Osteocyte (in vitro differentiated cells): ENCODE measurements around the gene KRTAP10-5. TPM values are rescaled to one million over a fixed set of nuclear protein-coding genes. Genes with fewer than 3 reads are reported as not detected.
"Not testable (repeated sequence)": the region's sequence is repeated elsewhere in the genome, so short reads cannot be mapped to it uniquely, and the experiment has no call there.

Experiments used
- DNase-seq: peaks from one replicate; pipeline ENCODE4 v3.0.0; 2021; ENCODE audit warnings: mixed read lengths; ENCODE audit not compliant: unreplicated experiment; ENCODE audit errors: extremely low spot score
- H3K27ac Mint-ChIP-seq: one replicate; pipeline ENCODE4 v1.8.0; 2021; ENCODE audit warnings: mild to moderate bottlenecking, mixed read lengths; ENCODE audit not compliant: unreplicated experiment
- H3K27me3 Mint-ChIP-seq: one replicate; pipeline ENCODE4 v1.8.0; 2021; ENCODE audit warnings: mixed read lengths; ENCODE audit not compliant: unreplicated experiment
- H3K36me3 Mint-ChIP-seq: one replicate; pipeline ENCODE4 v1.8.0; 2021; ENCODE audit warnings: mixed read lengths; ENCODE audit not compliant: unreplicated experiment
- H3K4me1 Mint-ChIP-seq: one replicate; pipeline ENCODE4 v1.8.0; 2021; ENCODE audit warnings: mixed read lengths; ENCODE audit not compliant: unreplicated experiment
- H3K4me3 Mint-ChIP-seq: one replicate; pipeline ENCODE4 v1.8.0; 2021; ENCODE audit warnings: mild to moderate bottlenecking, moderate library complexity, mixed read lengths; ENCODE audit not compliant: unreplicated experiment
- H3K9me3 Mint-ChIP-seq: one replicate; pipeline ENCODE4 v1.8.0; 2021; ENCODE audit warnings: mixed read lengths; ENCODE audit not compliant: unreplicated experiment
- total RNA-seq: library from RNA; stranded (reverse); gene quantifications from 2 replicates; pipeline ENCODE4 v1.2.1, GENCODE V29; 2021
- TF ChIP-seq, protein P1 (sequence below): fragments of 200-600 bp; sonication (generic); IDR thresholded peaks from 2 replicates; pipeline ENCODE4 v1.5.0; 2021; ENCODE audit warnings: antibody characterized with exemption, mild to moderate bottlenecking, moderate library complexity

Gene KRTAP10-5
- total RNA-seq, 1 donor from 2014 or later: not detected

GRCh38 chr21:44601596-44602462 is 21.4 kb upstream of the KRTAP10-5 start:
- Mint-ChIP-seq H3K4me3 (no peak overlapping the region), H3K27me3 (peaks cover 41% of the 10 kb centered on the region)
- peak; percentile 82 for DNase-seq

DNA sequence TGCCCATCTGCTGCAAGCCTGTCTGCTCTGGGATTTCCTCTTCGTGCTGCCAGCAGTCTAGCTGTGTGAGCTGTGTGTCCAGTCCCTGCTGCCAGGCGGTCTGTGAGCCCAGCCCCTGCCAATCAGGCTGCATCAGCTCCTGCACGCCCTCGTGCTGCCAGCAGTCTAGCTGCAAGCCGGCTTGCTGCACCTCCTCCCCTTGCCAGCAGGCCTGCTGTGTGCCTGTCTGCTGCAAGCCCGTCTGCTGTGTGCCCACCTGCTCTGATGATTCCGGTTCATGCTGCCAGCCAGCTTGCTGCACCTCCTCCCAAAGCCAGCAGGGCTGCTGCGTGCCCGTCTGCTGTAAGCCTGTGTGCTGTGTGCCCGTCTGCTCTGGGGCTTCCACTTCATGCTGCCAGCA is 20.7 kb upstream of the KRTAP10-5 start:
- not testable (repeated sequence) for H3K27ac Mint-ChIP-seq, H3K4me1 Mint-ChIP-seq, H3K36me3 Mint-ChIP-seq, H3K9me3 Mint-ChIP-seq, H3K4me3 Mint-ChIP-seq
- peak; percentile 75 for DNase-seq
- peaks cover 36% of the 10 kb centered on the region for H3K27me3 Mint-ChIP-seq

More at GRCh38 chr21:44601596-44602462, 21.4 kb upstream of the KRTAP10-5 start:
- H3K27ac Mint-ChIP-seq: no peak overlapping the region
- no peaks in the 10 kb centered on the region for H3K36me3 Mint-ChIP-seq
- peaks cover 5% of the 10 kb centered on the region for H3K9me3 Mint-ChIP-seq
- TF ChIP-seq, protein P1, sequence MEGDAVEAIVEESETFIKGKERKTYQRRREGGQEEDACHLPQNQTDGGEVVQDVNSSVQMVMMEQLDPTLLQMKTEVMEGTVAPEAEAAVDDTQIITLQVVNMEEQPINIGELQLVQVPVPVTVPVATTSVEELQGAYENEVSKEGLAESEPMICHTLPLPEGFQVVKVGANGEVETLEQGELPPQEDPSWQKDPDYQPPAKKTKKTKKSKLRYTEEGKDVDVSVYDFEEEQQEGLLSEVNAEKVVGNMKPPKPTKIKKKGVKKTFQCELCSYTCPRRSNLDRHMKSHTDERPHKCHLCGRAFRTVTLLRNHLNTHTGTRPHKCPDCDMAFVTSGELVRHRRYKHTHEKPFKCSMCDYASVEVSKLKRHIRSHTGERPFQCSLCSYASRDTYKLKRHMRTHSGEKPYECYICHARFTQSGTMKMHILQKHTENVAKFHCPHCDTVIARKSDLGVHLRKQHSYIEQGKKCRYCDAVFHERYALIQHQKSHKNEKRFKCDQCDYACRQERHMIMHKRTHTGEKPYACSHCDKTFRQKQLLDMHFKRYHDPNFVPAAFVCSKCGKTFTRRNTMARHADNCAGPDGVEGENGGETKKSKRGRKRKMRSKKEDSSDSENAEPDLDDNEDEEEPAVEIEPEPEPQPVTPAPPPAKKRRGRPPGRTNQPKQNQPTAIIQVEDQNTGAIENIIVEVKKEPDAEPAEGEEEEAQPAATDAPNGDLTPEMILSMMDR: no peak
- no peaks in the 10 kb centered on the region for H3K4me1 Mint-ChIP-seq

DNA sequence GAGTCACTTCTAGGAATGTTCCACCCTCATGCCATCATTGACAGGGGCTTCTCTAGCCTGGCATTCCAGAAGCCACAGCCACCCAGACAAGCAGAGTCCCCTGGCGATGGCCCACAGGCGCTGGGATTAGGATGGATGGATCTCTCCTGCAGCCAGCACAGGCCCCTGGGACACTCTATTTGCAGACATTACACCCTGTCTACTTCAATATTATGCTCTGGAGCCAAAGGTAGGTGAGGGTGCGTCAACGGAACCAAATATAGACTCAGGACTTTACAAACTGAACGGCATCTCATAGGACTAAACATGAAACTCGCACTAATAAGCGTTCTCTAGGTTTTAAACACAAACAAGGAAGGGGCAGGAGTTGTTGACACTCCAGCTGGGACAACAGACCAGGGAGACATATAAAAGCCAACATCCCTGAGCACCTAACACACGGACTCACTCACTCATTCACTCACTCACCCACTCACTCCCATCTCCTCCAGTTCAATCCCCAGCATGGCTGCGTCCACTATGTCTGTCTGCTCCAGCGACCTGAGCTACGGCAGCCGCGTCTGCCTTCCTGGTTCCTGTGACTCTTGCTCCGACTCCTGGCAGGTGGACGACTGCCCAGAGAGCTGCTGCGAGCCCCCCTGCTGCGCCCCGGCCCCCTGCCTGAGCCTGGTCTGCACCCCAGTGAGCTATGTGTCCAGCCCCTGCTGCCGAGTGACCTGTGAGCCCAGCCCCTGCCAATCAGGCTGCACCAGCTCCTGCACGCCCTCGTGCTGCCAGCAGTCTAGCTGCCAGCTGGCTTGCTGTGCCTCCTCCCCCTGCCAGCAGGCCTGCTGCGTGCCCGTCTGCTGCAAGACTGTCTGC is 19.9 kb upstream of the KRTAP10-5 start, which contains the start of gene KRTAP10-7:
Gene KRTAP10-7 (plus strand): TSS at position 480 of the 861 bp plus-strand sequence. CDS start 25 bp downstream, at position 505.
- not testable (repeated sequence) for H3K27ac Mint-ChIP-seq, H3K4me1 Mint-ChIP-seq, H3K36me3 Mint-ChIP-seq, H3K9me3 Mint-ChIP-seq, H3K4me3 Mint-ChIP-seq
- DNase-seq: peak; percentile 63
- H3K27me3 Mint-ChIP-seq: peaks cover 34% of the 10 kb centered on the region

GRCh38 chr21:44599264-44600029 is 19.0 kb upstream of the KRTAP10-5 start:
- H3K27ac Mint-ChIP-seq: no peak overlapping the region
- no peaks in the 10 kb centered on the region for H3K4me1 Mint-ChIP-seq
- peak; percentile 66 for DNase-seq
- H3K9me3 Mint-ChIP-seq: peaks cover under 1% of the 10 kb centered on the region
- H3K36me3 Mint-ChIP-seq: no peaks in the 10 kb centered on the region
- TF ChIP-seq, protein P1: no peak
- no peak overlapping the region for H3K4me3 Mint-ChIP-seq
- H3K27me3 Mint-ChIP-seq: peaks cover 30% of the 10 kb centered on the region

- Mint-ChIP-seq H3K4me1 (peaks cover 3% of the 10 kb centered on the region), H3K27me3 (peaks cover 33% of the 10 kb centered on the region), H3K4me3 (no peak overlapping the region), H3K9me3 (no peaks in the 10 kb centered on the region), H3K36me3 (no peaks in the 10 kb centered on the region), H3K27ac (no peak overlapping the region)
- no peak for DNase-seq
- TF ChIP-seq, protein P1: no peak
These were observed 17.7 kb upstream of the KRTAP10-5 start for GRCh38 chr21:44598061-44598460.
